GM13976 (cell line): ENCODE measurements around the gene PRPF31.

ENCODE experiments used
- DNase-seq: peaks from one replicate; pipeline ENCODE4 v3.0.0; 2012; ENCODE audit warnings: low spot score
- in situ Hi-C: fragments of 300-500 bp; cut with MboI; formaldehyde crosslinking; loops from one replicate; pipeline ENCODE4 v1.12.0; 2022; ENCODE audit warnings: low sequenced_read_pairs, mixed read lengths, inconsistent platforms; ENCODE audit not compliant: unreplicated experiment
- TF ChIP-seq, protein P1 (sequence below): IDR thresholded peaks from 2 replicates; pipeline ENCODE4 v1.5.1; 2012; ENCODE audit warnings: borderline replicate concordance, mild to moderate bottlenecking; ENCODE audit not compliant: insufficient read depth; ENCODE audit errors: extremely low read depth, missing control alignments, control extremely low read depth

Gene PRPF31

DNA sequence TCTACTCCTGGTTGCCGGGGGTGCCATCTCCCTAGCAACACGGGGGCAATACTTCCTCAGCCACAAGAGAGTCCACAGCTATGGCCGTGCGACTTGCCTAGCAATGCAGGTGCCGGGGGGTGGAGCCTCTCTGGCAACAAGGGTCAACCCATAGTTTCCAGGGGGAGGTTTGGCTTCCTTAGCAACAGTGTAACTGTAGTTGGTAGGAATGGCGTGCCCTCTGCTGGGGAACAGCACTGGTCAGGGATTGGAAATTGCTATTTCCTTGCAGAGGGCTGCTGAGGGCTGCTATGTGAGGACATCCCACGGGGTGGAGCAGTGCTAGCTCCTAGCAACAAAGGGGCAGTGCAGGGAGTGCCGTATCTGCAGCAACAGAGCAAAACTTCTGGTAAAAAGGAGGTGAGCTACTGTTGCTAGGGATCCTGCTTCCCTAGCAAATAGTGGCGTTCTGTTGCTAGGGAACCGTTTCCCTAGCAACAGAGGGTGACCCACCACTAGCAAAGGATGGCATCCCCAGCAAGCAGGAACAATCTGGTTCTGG, 64.4 kb downstream of the PRPF31 start:
- TF ChIP-seq, protein P1, sequence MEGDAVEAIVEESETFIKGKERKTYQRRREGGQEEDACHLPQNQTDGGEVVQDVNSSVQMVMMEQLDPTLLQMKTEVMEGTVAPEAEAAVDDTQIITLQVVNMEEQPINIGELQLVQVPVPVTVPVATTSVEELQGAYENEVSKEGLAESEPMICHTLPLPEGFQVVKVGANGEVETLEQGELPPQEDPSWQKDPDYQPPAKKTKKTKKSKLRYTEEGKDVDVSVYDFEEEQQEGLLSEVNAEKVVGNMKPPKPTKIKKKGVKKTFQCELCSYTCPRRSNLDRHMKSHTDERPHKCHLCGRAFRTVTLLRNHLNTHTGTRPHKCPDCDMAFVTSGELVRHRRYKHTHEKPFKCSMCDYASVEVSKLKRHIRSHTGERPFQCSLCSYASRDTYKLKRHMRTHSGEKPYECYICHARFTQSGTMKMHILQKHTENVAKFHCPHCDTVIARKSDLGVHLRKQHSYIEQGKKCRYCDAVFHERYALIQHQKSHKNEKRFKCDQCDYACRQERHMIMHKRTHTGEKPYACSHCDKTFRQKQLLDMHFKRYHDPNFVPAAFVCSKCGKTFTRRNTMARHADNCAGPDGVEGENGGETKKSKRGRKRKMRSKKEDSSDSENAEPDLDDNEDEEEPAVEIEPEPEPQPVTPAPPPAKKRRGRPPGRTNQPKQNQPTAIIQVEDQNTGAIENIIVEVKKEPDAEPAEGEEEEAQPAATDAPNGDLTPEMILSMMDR: no peak
- in situ Hi-C loops: no loop called here
- DNase-seq: peak; percentile 25

DNA sequence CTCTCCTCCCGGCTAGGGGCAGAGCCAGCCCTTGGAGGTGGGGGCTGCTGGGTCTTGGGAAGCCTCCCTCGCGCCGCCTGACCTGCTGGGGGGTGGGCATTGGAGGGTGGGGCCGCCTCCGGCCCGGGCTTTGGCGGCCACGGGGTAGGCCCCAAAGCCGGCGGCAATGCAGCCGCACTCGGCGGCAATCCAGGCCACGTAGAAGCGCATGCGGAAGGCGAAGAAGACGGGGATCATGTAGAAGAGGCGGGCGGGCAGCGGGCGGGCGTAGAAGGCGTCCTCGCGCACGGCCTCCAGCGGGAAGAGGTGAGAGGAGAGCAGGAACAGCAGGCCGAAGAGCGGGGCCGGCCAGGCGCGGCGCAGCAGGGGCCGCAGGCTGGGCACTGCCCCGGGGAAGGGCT, 65.1 kb downstream of the PRPF31 start:
- DNase-seq: no peak
- TF ChIP-seq, protein P1: no peak

More for the DNA sequence above, 65.1 kb downstream of the PRPF31 start:
- in situ Hi-C loops: no loop called here
